ENCODE measurements around the gene AHDC1.
"Not testable (repeated sequence)": the region's sequence is repeated elsewhere in the genome, so short reads cannot be mapped to it uniquely, and the experiment has no call there.

AHDC1 gene

GRCh38 chr1:27517301-27517700 lies 86.6 kb downstream of the AHDC1 start:
- DNase-seq (ENCODE audit: low spot score), result no peak

- no peak for DNase-seq (ENCODE audit: low spot score)
Observed at GRCh38 chr1:27515626-27516025, 88.3 kb downstream of the AHDC1 start.

GRCh38 chr1:27513958-27514357 lies 90.0 kb downstream of the AHDC1 start:
- peak; percentile 67 for DNase-seq (ENCODE audit: low spot score)

GRCh38 chr1:27513528-27513927 lies 90.4 kb downstream of the AHDC1 start:
- no peak for DNase-seq (ENCODE audit: low spot score)

GRCh38 chr1:27509127-27510080 lies 94.5 kb downstream of the AHDC1 start:
- no peak for DNase-seq (ENCODE audit: low spot score)

- no peak for DNase-seq (ENCODE audit: low spot score)
Observed at GRCh38 chr1:27507960-27508665, 95.8 kb downstream of the AHDC1 start.

- no peak for DNase-seq (ENCODE audit: low spot score)
Observed at GRCh38 chr1:27506703-27507102, 97.2 kb downstream of the AHDC1 start.

- no peak for DNase-seq (ENCODE audit: low spot score)
Observed at GRCh38 chr1:27505420-27505680, 98.6 kb downstream of the AHDC1 start.

- peak; percentile 93 for DNase-seq (ENCODE audit: low spot score)
Observed at GRCh38 chr1:27504588-27505419, 99.1 kb downstream of the AHDC1 start.

GRCh38 chr1:27503844-27504587 lies 99.9 kb downstream of the AHDC1 start:
- no peak for DNase-seq (ENCODE audit: low spot score)

GRCh38 chr1:27503033-27503432 lies 100.9 kb downstream of the AHDC1 start:
- DNase-seq (ENCODE audit: low spot score), result no peak

- DNase-seq (ENCODE audit: low spot score), result not testable (repeated sequence)
Observed at GRCh38 chr1:27501159-27501558, 102.8 kb downstream of the AHDC1 start.

- DNase-seq (ENCODE audit: low spot score), result no peak
Observed at GRCh38 chr1:27499142-27499541, 104.8 kb downstream of the AHDC1 start.

- DNase-seq (ENCODE audit: low spot score), result no peak
Observed at GRCh38 chr1:27496604-27497155, 107.3 kb downstream of the AHDC1 start.

- DNase-seq (ENCODE audit: low spot score), result no peak
Observed at GRCh38 chr1:27492796-27493195, 111.1 kb downstream of the AHDC1 start.

- DNase-seq (ENCODE audit: low spot score), result no peak
Observed at GRCh38 chr1:27491748-27492700, 111.9 kb downstream of the AHDC1 start.

GRCh38 chr1:27489973-27490741 lies 113.8 kb downstream of the AHDC1 start, which contains the start of gene WASF2:
WASF2 (minus strand) TSS chr1:27490167; CDS start chr1:27428890, 61,277 bp downstream.
- DNase-seq (ENCODE audit: low spot score), result peak; percentile 99

GRCh38 chr1:27489501-27489972 lies 114.4 kb downstream of the AHDC1 start:
- DNase-seq (ENCODE audit: low spot score), result no peak
